ENCODE results near the gene RASSF5.

Gene RASSF5

GRCh38 chr1:206508130-206508889 lies 979 bp downstream of the RASSF5 start:
- no peak overlapping the region for H3K9ac ChIP-seq (ENCODE audit: low read depth, low read length)
- no peaks in the 10 kb centered on the region for H3K4me1 ChIP-seq (ENCODE audit: insufficient read depth, low read length)
- no peak overlapping the region for H2AFZ ChIP-seq (ENCODE audit: low read depth, low read length)
- TF ChIP-seq CTCF (IDR thresholded peaks at IDR 0.05; ENCODE audit: borderline replicate concordance, extremely low read depth, low read length, poor library complexity, severe bottlenecking) (no peak), EZH2 (IDR thresholded peaks at IDR 0.05; ENCODE audit: borderline replicate concordance, low read depth, low read length, severe bottlenecking) (no peak)
- no peaks in the 10 kb centered on the region for H3K9me3 ChIP-seq (ENCODE audit: insufficient read depth, low read length, severe bottlenecking)
- H3K36me3 ChIP-seq (ENCODE audit: insufficient read depth, low read length) = no peaks in the 10 kb centered on the region
- no peak overlapping the region for H3K4me2 ChIP-seq (ENCODE audit: insufficient read depth, low read length)
- H3K27me3 ChIP-seq (ENCODE audit: insufficient read depth, low read length, poor library complexity) = peaks cover 4% of the 10 kb centered on the region
- no peak overlapping the region for H3K27ac ChIP-seq (ENCODE audit: low read length)
- ATAC-seq (ENCODE audit: insufficient read depth, low read depth) (no peak), DNase-seq (no peak)
- 0 out of 2 replicates have a peak, but pooled peaks cover 1% of the 10 kb centered on the region for H4K20me1 ChIP-seq (ENCODE audit: insufficient read depth, low read length)
- H3K4me3 ChIP-seq (ENCODE audit: low read depth in 1 of 2, low read length in 2 of 2) = no peak overlapping the region
- H3K79me2 ChIP-seq (ENCODE audit: insufficient read depth, low read length) = no peaks in the 10 kb centered on the region

GRCh38 chr1:206508956-206509355 lies 1.6 kb downstream of the RASSF5 start:
- Histone ChIP-seq H3K36me3 (ENCODE audit: insufficient read depth, low read length) (no peaks in the 10 kb centered on the region), H2AFZ (ENCODE audit: low read depth, low read length) (no peak overlapping the region), H3K27me3 (ENCODE audit: insufficient read depth, low read length, poor library complexity) (peaks cover 4% of the 10 kb centered on the region), H3K9me3 (ENCODE audit: insufficient read depth, low read length, severe bottlenecking) (no peaks in the 10 kb centered on the region), H3K79me2 (ENCODE audit: insufficient read depth, low read length) (no peaks in the 10 kb centered on the region), H3K4me2 (ENCODE audit: insufficient read depth, low read length) (no peak overlapping the region), H4K20me1 (ENCODE audit: insufficient read depth, low read length) (0 out of 2 replicates have a peak, but pooled peaks cover 3% of the 10 kb centered on the region), H3K4me3 (ENCODE audit: low read depth in 1 of 2, low read length in 2 of 2) (no peak overlapping the region), H3K27ac (ENCODE audit: low read length) (no peak overlapping the region), H3K9ac (ENCODE audit: low read depth, low read length) (no peak overlapping the region), H3K4me1 (ENCODE audit: insufficient read depth, low read length) (no peaks in the 10 kb centered on the region)
- ATAC-seq (ENCODE audit: insufficient read depth, low read depth) (no peak), DNase-seq (no peak)
- TF ChIP-seq EZH2 (IDR thresholded peaks at IDR 0.05; ENCODE audit: borderline replicate concordance, low read depth, low read length, severe bottlenecking) (no peak), CTCF (IDR thresholded peaks at IDR 0.05; ENCODE audit: borderline replicate concordance, extremely low read depth, low read length, poor library complexity, severe bottlenecking) (no peak)

- H3K36me3 ChIP-seq (ENCODE audit: insufficient read depth, low read length) = no peaks in the 10 kb centered on the region
- no peak overlapping the region for H3K4me3 ChIP-seq (ENCODE audit: low read depth in 1 of 2, low read length in 2 of 2)
- no peak for ATAC-seq (ENCODE audit: insufficient read depth, low read depth)
- H2AFZ ChIP-seq (ENCODE audit: low read depth, low read length) = no peak overlapping the region
- H3K4me2 ChIP-seq (ENCODE audit: insufficient read depth, low read length) = no peak overlapping the region
- no peaks in the 10 kb centered on the region for H3K79me2 ChIP-seq (ENCODE audit: insufficient read depth, low read length)
- H3K9ac ChIP-seq (ENCODE audit: low read depth, low read length) = no peak overlapping the region
- 0 out of 2 replicates have a peak, but pooled peaks cover 3% of the 10 kb centered on the region for H4K20me1 ChIP-seq (ENCODE audit: insufficient read depth, low read length)
- no peaks in the 10 kb centered on the region for H3K9me3 ChIP-seq (ENCODE audit: insufficient read depth, low read length, severe bottlenecking)
- DNase-seq = no peak
- TF ChIP-seq CTCF (IDR thresholded peaks at IDR 0.05; ENCODE audit: borderline replicate concordance, extremely low read depth, low read length, poor library complexity, severe bottlenecking) (no peak), EZH2 (IDR thresholded peaks at IDR 0.05; ENCODE audit: borderline replicate concordance, low read depth, low read length, severe bottlenecking) (no peak)
- no peak overlapping the region for H3K27ac ChIP-seq (ENCODE audit: low read length)
- H3K4me1 ChIP-seq (ENCODE audit: insufficient read depth, low read length) = no peaks in the 10 kb centered on the region
- H3K27me3 ChIP-seq (ENCODE audit: insufficient read depth, low read length, poor library complexity) = peaks cover 4% of the 10 kb centered on the region
Observed at GRCh38 chr1:206509612-206510257, 2.4 kb downstream of the RASSF5 start.

Measured in DND-41 (cell line).